ENCODE results near the gene APOO.
"Not testable (repeated sequence)": the region's sequence is repeated elsewhere in the genome, so short reads cannot be mapped to it uniquely, and the experiment has no call there.

APOO gene

GRCh38 chrX:23859238-23859637 lies 48.5 kb downstream of the APOO start:
- DNase-seq (ENCODE audit: low read depth, low spot score): not testable (repeated sequence)

- no peak for DNase-seq (ENCODE audit: low read depth, low spot score)
Measured at GRCh38 chrX:23857935-23858334, 49.8 kb downstream of the APOO start.

GRCh38 chrX:23857363-23857762 lies 50.4 kb downstream of the APOO start:
- no peak for DNase-seq (ENCODE audit: low read depth, low spot score)

GRCh38 chrX:23855569-23855968 lies 52.2 kb downstream of the APOO start:
- DNase-seq (ENCODE audit: low read depth, low spot score): no peak

- DNase-seq (ENCODE audit: low read depth, low spot score): no peak
Measured at GRCh38 chrX:23854945-23855344, 52.8 kb downstream of the APOO start.

GRCh38 chrX:23854122-23854521 lies 53.6 kb downstream of the APOO start:
- DNase-seq (ENCODE audit: low read depth, low spot score): no peak

- no peak for DNase-seq (ENCODE audit: low read depth, low spot score)
Measured at GRCh38 chrX:23851544-23851943, 56.2 kb downstream of the APOO start.

GRCh38 chrX:23849241-23849640 lies 58.5 kb downstream of the APOO start:
- no peak for DNase-seq (ENCODE audit: low read depth, low spot score)

- no peak for DNase-seq (ENCODE audit: low read depth, low spot score)
Measured at GRCh38 chrX:23845351-23845817, 62.4 kb downstream of the APOO start.

- DNase-seq (ENCODE audit: low read depth, low spot score): no peak
Measured at GRCh38 chrX:23844502-23845138, 63.1 kb downstream of the APOO start.

GRCh38 chrX:23841847-23842522 lies 65.8 kb downstream of the APOO start:
- DNase-seq (ENCODE audit: low read depth, low spot score): no peak

GRCh38 chrX:23840674-23841073 lies 67.1 kb downstream of the APOO start:
- DNase-seq (ENCODE audit: low read depth, low spot score): no peak

GRCh38 chrX:23838953-23839352 lies 68.8 kb downstream of the APOO start:
- DNase-seq (ENCODE audit: low read depth, low spot score): no peak

- no peak for DNase-seq (ENCODE audit: low read depth, low spot score)
Measured at GRCh38 chrX:23832721-23833120, 75.0 kb downstream of the APOO start.

GRCh38 chrX:23828881-23829280 lies 78.9 kb downstream of the APOO start:
- no peak for DNase-seq (ENCODE audit: low read depth, low spot score)

- DNase-seq (ENCODE audit: low read depth, low spot score): no peak
Measured at GRCh38 chrX:23826653-23827052, 81.1 kb downstream of the APOO start.

- DNase-seq (ENCODE audit: low read depth, low spot score): no peak
Measured at GRCh38 chrX:23826216-23826615, 81.5 kb downstream of the APOO start.

GRCh38 chrX:23825675-23826074 lies 82.1 kb downstream of the APOO start:
- DNase-seq (ENCODE audit: low read depth, low spot score): no peak

- DNase-seq (ENCODE audit: low read depth, low spot score): no peak
Measured at GRCh38 chrX:23822841-23823240, 84.9 kb downstream of the APOO start.

GRCh38 chrX:23822397-23822796 lies 85.3 kb downstream of the APOO start:
- no peak for DNase-seq (ENCODE audit: low read depth, low spot score)

GRCh38 chrX:23821847-23822246 lies 85.9 kb downstream of the APOO start:
- DNase-seq (ENCODE audit: low read depth, low spot score): no peak

GRCh38 chrX:23820235-23820782 lies 87.4 kb downstream of the APOO start:
- DNase-seq (ENCODE audit: low read depth, low spot score): no peak

All from activated naive CD8-positive, alpha-beta T cell treated with anti-CD3 and anti-CD28 coated beads, Interleukin-2, amount 50 U/mL, for 16 hours (primary cell).